ENCODE data around the gene OMD.

Gene OMD

GRCh38 chr9:92408747-92409478, 15.4 kb downstream of the OMD start:
- DNase-seq, result no peak

- no peak for DNase-seq
Observed at GRCh38 chr9:92407818-92408217, 16.5 kb downstream of the OMD start.

GRCh38 chr9:92406477-92406876, 17.8 kb downstream of the OMD start:
- no peak for DNase-seq

GRCh38 chr9:92405818-92406217, 18.5 kb downstream of the OMD start:
- no peak for DNase-seq

- no peak for DNase-seq
Observed at GRCh38 chr9:92404042-92404836, 20.0 kb downstream of the OMD start, which contains the start of gene OGN. OGN (minus strand) TSS chr9:92404578; CDS start chr9:92403407, 1,171 bp downstream.

- no peak for DNase-seq
Observed at GRCh38 chr9:92402826-92403745, 21.2 kb downstream of the OMD start.

GRCh38 chr9:92402360-92402759, 21.9 kb downstream of the OMD start:
- no peak for DNase-seq

GRCh38 chr9:92397853-92398252, 26.4 kb downstream of the OMD start:
- no peak for DNase-seq

- DNase-seq, result no peak
Observed at GRCh38 chr9:92395617-92396016, 28.7 kb downstream of the OMD start.

GRCh38 chr9:92393686-92394085, 30.6 kb downstream of the OMD start:
- DNase-seq, result no peak

GRCh38 chr9:92392690-92393089, 31.6 kb downstream of the OMD start:
- no peak for DNase-seq

- no peak for DNase-seq
Observed at GRCh38 chr9:92385953-92386352, 38.3 kb downstream of the OMD start.

GRCh38 chr9:92385477-92385876, 38.8 kb downstream of the OMD start:
- DNase-seq, result no peak

GRCh38 chr9:92385001-92385400, 39.3 kb downstream of the OMD start:
- DNase-seq, result no peak

GRCh38 chr9:92384375-92384774, 39.9 kb downstream of the OMD start:
- no peak for DNase-seq

- DNase-seq, result no peak
Observed at GRCh38 chr9:92381775-92382174, 42.5 kb downstream of the OMD start.

GRCh38 chr9:92380603-92381002, 43.7 kb downstream of the OMD start:
- no peak for DNase-seq

GRCh38 chr9:92378865-92379560, 45.3 kb downstream of the OMD start:
- no peak for DNase-seq

- no peak for DNase-seq
Observed at GRCh38 chr9:92377876-92378275, 46.4 kb downstream of the OMD start.

- DNase-seq, result no peak
Observed at GRCh38 chr9:92373167-92373566, 51.1 kb downstream of the OMD start.

GRCh38 chr9:92369075-92369474, 55.2 kb downstream of the OMD start:
- DNase-seq, result no peak
